IPS DF 19.7 (cell line): Measurements from ENCODE around the gene PLRG1.
"Not testable (repeated sequence)": the region's sequence is repeated elsewhere in the genome, so short reads cannot be mapped to it uniquely, and the experiment has no call there.

Source experiments
- DNase-seq: peaks from one replicate; pipeline ENCODE4 v3.0.0-alpha.2; 2013; ENCODE audit warnings: low read depth, low spot score

The PLRG1 gene

GRCh38 chr4:154549894-154550790 is at the start of gene PLRG1:
Gene PLRG1 (minus strand): TSS chr4:154550400. CDS start chr4:154550308, 92 bp downstream.
- peak; percentile 65 for DNase-seq

- DNase-seq: no peak
Observed at GRCh38 chr4:154597798-154598774, 47.9 kb upstream of the PLRG1 start.

- not testable (repeated sequence) for DNase-seq
Observed at GRCh38 chr4:154597281-154597680, 47.1 kb upstream of the PLRG1 start.

GRCh38 chr4:154595807-154596206 is 45.6 kb upstream of the PLRG1 start:
- no peak for DNase-seq

- not testable (repeated sequence) for DNase-seq
Observed at GRCh38 chr4:154594343-154594742, 44.1 kb upstream of the PLRG1 start.

GRCh38 chr4:154593868-154594267 is 43.7 kb upstream of the PLRG1 start:
- no peak for DNase-seq

- no peak for DNase-seq
Observed at GRCh38 chr4:154591890-154592289, 41.7 kb upstream of the PLRG1 start.

- no peak for DNase-seq
Observed at GRCh38 chr4:154590329-154591006, 40.3 kb upstream of the PLRG1 start, which contains the start of gene FGA. Gene FGA (minus strand): TSS chr4:154590742. CDS start chr4:154590687, 55 bp downstream.

GRCh38 chr4:154589296-154590197 is 39.3 kb upstream of the PLRG1 start:
- DNase-seq: no peak

GRCh38 chr4:154588198-154588597 is 38.0 kb upstream of the PLRG1 start:
- DNase-seq: no peak

- no peak for DNase-seq
Observed at GRCh38 chr4:154586296-154587033, 36.3 kb upstream of the PLRG1 start.

- DNase-seq: no peak
Observed at GRCh38 chr4:154585369-154586018, 35.3 kb upstream of the PLRG1 start.

- no peak for DNase-seq
Observed at GRCh38 chr4:154584259-154584658, 34.1 kb upstream of the PLRG1 start.

- DNase-seq: no peak
Observed at GRCh38 chr4:154583677-154584076, 33.5 kb upstream of the PLRG1 start.

- no peak for DNase-seq
Observed at GRCh38 chr4:154583230-154583629, 33.0 kb upstream of the PLRG1 start.

GRCh38 chr4:154582723-154583122 is 32.5 kb upstream of the PLRG1 start:
- no peak for DNase-seq

- no peak for DNase-seq
Observed at GRCh38 chr4:154579927-154580326, 29.7 kb upstream of the PLRG1 start.

GRCh38 chr4:154578919-154579318 is 28.7 kb upstream of the PLRG1 start:
- no peak for DNase-seq

- no peak for DNase-seq
Observed at GRCh38 chr4:154577324-154577723, 27.1 kb upstream of the PLRG1 start.
